Esophagus squamous epithelium (tissue), 4 donors: ENCODE results near the gene LEF1.

Source experiments
- POLR2A ChIP-seq, 4 donors: fragments of 450-650 bp; IDR thresholded peaks; one replicate each; pipeline ENCODE4 v1.6.1; 2017; ENCODE audit warnings: antibody characterized with exemption in 4 of 4, mild to moderate bottlenecking in 4 of 4, moderate library complexity in 3 of 4
- TF ChIP-seq, protein P1 (sequence below), 6 experiments: fragments of 450-650 bp in 4 of 6; fragments of 200-600 bp in 2 of 6; sonication (generic) in 2 of 6; IDR thresholded peaks; one replicate each; pipeline ENCODE4 v1.5.1; 2016 to 2019; ENCODE audit warnings: antibody characterized with exemption in 6 of 6, mild to moderate bottlenecking in 4 of 6, moderate library complexity in 4 of 6

DNA sequence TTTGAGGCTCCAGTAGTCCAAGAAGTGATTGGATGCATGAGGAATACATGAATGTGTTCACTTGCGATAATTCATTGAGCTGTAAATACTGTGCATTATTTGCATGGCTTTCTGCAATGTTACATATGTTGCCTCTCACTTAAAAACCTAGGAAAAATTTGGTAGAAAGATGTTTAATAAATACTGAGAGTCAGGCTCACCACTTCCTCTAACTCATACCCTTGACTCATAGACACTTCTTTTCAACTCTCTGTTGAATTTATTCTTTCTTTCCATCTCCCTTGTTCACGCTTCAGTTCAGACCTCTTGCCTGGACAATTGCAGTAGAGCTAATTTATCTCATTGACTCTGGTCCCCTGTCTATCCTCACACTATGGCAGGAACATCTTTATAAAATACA is 35.8 kb upstream of the LEF1 start:
- TF ChIP-seq, protein P1, sequence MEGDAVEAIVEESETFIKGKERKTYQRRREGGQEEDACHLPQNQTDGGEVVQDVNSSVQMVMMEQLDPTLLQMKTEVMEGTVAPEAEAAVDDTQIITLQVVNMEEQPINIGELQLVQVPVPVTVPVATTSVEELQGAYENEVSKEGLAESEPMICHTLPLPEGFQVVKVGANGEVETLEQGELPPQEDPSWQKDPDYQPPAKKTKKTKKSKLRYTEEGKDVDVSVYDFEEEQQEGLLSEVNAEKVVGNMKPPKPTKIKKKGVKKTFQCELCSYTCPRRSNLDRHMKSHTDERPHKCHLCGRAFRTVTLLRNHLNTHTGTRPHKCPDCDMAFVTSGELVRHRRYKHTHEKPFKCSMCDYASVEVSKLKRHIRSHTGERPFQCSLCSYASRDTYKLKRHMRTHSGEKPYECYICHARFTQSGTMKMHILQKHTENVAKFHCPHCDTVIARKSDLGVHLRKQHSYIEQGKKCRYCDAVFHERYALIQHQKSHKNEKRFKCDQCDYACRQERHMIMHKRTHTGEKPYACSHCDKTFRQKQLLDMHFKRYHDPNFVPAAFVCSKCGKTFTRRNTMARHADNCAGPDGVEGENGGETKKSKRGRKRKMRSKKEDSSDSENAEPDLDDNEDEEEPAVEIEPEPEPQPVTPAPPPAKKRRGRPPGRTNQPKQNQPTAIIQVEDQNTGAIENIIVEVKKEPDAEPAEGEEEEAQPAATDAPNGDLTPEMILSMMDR (IDR thresholded peaks at IDR 0.05): no peak
- no peak for TF ChIP-seq POLR2A (IDR thresholded peaks at IDR 0.05)
